Chondrocyte (in vitro differentiated cells): ENCODE results near the gene TPPP. TPM values are rescaled to one million over a fixed set of nuclear protein-coding genes. Genes with fewer than 3 reads are reported as not detected.

ENCODE experiments used
- DNase-seq: peaks from one replicate; pipeline ENCODE4 v3.0.0; 2021; ENCODE audit warnings: mixed read lengths, low spot score
- H3K27ac Mint-ChIP-seq: one replicate; pipeline ENCODE4 v1.8.0; 2021; ENCODE audit warnings: mild to moderate bottlenecking, moderate library complexity, mixed read lengths; ENCODE audit not compliant: unreplicated experiment
- H3K27me3 Mint-ChIP-seq: 2 replicates; pipeline ENCODE4 v1.8.0; 2021; ENCODE audit warnings: low read depth, mixed read lengths
- H3K36me3 Mint-ChIP-seq: 2 replicates; pipeline ENCODE4 v1.8.0; 2021; ENCODE audit warnings: low read depth, mixed read lengths
- H3K4me1 Mint-ChIP-seq: 2 replicates; pipeline ENCODE4 v1.8.0; 2021; ENCODE audit warnings: low read depth, mild to moderate bottlenecking, mixed read lengths
- H3K4me3 Mint-ChIP-seq: one replicate; pipeline ENCODE4 v1.8.0; 2021; ENCODE audit warnings: mild to moderate bottlenecking, moderate library complexity, mixed read lengths; ENCODE audit not compliant: unreplicated experiment
- H3K9me3 Mint-ChIP-seq: 2 replicates; pipeline ENCODE4 v1.8.0; 2021; ENCODE audit warnings: low read depth, mixed read lengths
- total RNA-seq: library from RNA; stranded (reverse); gene quantifications from 3 replicates; pipeline ENCODE4 v1.2.1, GENCODE V29; 2021
- TF ChIP-seq, protein P1 (sequence below): fragments of 200-600 bp; sonication (generic); IDR thresholded peaks from 2 replicates; pipeline ENCODE4 v1.5.0; 2021; ENCODE audit warnings: antibody characterized with exemption, mild to moderate bottlenecking, moderate library complexity

Gene TPPP
- total RNA-seq, 1 donor from 2014 or later, result 0.70 TPM

DNA sequence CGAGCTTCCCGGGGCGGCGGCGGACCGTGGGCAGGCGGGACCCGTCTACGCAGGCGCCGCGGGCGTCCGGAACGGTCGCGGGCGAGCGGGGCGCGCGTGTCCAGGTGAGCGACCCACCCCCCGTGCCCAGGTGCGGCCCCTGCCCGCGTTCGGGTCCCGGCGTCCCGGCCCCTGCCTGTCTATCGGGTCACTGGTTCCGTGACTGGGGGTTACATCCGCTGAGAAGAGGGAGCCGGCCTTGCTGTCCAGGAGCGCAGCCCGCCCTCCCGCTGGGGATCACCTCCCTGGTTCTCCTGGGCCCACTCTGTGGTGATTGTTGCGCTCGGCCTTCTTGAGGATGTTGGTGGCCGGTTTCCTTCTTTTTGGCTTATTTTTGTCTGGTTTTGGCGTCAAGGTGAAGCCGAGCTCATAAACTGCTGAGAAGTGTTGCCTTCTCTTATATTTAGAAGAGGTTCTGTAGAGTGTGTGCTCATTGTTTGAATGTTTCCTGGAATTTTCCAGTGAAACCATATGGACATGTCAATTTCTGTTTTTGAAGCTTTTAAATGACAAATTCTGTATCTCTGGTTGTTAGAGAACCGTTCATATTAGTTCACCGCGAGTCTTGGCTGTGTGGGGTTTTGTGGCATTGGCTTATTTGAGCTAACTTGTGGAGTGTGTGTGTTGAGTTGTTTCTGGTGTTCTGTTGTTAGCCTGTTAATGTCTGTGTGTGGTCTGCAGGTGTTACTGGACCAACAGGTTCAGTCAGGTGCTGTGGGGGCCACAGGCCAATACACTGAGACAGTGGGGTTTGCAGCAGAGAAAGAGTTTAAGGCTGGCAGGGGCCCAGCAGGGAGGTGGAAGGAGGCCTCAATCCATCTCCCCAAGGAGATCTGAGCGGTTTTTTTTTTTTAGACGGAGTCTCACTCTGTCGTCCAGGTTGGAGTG, 80.4 kb downstream of the TPPP start:
- Mint-ChIP-seq H3K27me3 (no peaks in the 10 kb centered on the region), H3K36me3 (peaks cover 1% of the 10 kb centered on the region), H3K4me1 (peaks cover 13% of the 10 kb centered on the region), H3K9me3 (peaks cover 5% of the 10 kb centered on the region), H3K27ac (no peak overlapping the region), H3K4me3 (peak overlapping the region; percentile 84)
- TF ChIP-seq, protein P1, sequence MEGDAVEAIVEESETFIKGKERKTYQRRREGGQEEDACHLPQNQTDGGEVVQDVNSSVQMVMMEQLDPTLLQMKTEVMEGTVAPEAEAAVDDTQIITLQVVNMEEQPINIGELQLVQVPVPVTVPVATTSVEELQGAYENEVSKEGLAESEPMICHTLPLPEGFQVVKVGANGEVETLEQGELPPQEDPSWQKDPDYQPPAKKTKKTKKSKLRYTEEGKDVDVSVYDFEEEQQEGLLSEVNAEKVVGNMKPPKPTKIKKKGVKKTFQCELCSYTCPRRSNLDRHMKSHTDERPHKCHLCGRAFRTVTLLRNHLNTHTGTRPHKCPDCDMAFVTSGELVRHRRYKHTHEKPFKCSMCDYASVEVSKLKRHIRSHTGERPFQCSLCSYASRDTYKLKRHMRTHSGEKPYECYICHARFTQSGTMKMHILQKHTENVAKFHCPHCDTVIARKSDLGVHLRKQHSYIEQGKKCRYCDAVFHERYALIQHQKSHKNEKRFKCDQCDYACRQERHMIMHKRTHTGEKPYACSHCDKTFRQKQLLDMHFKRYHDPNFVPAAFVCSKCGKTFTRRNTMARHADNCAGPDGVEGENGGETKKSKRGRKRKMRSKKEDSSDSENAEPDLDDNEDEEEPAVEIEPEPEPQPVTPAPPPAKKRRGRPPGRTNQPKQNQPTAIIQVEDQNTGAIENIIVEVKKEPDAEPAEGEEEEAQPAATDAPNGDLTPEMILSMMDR, result no peak
- no peak for DNase-seq

DNA sequence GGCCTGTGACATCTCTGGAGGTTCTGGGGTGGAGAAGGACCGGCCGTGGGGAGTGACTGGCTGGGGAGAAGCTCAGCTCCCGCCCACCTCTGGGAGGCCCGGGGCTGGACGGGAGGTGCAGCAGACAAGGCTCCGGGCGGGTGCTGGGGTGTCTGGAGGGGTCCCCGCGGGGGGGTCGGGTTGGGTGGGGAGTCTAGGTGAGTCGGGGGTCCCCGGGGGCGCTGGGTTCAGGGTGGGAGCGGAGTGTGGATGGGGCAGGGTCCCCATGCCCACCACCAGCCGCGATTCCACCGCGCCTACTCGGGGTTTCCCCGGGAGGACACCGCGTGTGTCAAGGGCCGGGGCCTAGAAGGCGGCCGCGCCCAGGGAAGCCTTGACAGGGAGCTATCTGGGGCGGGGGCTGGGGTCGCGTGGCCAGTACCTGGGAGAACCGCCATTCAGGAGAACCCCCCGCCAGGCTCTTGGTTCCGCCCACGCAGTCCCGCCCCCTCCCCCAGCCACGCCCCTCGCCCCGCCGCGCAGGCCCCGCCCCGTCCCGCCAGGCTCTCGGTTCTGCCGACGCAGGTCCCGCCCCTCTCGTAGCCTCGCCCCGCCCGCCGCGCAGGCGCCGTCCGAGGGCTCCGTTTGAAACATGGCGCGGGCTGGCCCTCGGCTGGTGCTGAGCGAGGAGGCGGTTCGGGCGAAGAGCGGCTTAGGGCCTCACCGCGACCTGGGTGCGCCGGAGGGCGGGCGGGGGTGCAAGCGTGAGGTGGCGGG, 81.2 kb downstream of the TPPP start, which contains the start of gene CEP72:
Gene CEP72 (plus strand): TSS at position 610 of the 756 bp plus-strand sequence. CDS start 22 bp downstream, at position 632.
- Mint-ChIP-seq H3K4me3 (peak within 1 kb of the TSS; percentile 84), H3K4me1 (peaks cover 13% of the 10 kb centered on the region), H3K27me3 (no peaks in the 10 kb centered on the region), H3K9me3 (peaks cover 5% of the 10 kb centered on the region), H3K36me3 (peaks cover 1% of the 10 kb centered on the region), H3K27ac (no peak within 1 kb of the TSS)
- TF ChIP-seq, protein P1, result no peak
- DNase-seq, result no peak

GRCh38 chr5:610744-611730, 82.1 kb downstream of the TPPP start:
- no peak overlapping the region for H3K27ac Mint-ChIP-seq

DNA sequence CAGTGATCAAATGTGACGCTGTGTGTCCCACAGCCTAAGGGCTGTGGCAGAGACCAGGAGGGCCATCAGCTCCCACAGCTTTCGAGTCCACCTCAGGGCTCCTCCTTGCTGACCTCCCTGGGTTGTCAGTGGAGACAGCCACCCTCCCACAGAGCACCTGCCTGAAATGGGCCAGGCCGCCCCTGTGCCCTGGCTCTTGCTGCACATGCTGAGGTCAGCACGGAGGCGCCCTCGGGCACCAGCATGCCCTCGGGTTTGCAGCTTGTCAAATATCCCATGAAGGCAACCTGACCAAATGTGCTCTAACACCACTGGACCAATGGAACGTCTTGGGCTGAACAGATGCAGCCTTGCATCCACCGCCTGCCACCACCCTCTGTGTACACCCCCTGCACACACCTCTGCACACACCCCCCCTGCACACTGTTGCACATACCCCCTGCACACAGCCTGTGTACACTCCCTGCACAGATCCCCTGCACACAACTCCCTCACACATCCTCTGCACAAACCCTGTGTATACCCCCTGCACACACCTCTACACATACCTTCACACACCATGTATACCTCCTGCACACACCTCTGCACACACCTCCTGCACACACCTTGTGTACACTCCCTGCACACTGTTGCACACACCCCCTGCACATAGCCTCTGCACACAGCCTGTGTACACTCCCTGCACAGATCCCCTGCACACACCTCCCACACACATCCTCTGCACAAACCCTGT, 83.0 kb downstream of the TPPP start:
- TF ChIP-seq, protein P1, result no peak
- DNase-seq, result no peak
- H3K27me3 Mint-ChIP-seq, result peaks cover 2% of the 10 kb centered on the region
- no peaks in the 10 kb centered on the region for H3K9me3 Mint-ChIP-seq
- H3K36me3 Mint-ChIP-seq, result no peaks in the 10 kb centered on the region
- peaks cover 13% of the 10 kb centered on the region for H3K4me1 Mint-ChIP-seq
- H3K27ac Mint-ChIP-seq, result no peak overlapping the region
- no peak overlapping the region for H3K4me3 Mint-ChIP-seq

More at GRCh38 chr5:610744-611730, 82.1 kb downstream of the TPPP start:
- Mint-ChIP-seq H3K4me3 (peak overlapping the region; percentile 69), H3K27me3 (no peaks in the 10 kb centered on the region), H3K36me3 (no peaks in the 10 kb centered on the region), H3K9me3 (peaks cover 5% of the 10 kb centered on the region), H3K4me1 (peaks cover 13% of the 10 kb centered on the region)
- TF ChIP-seq, protein P1, result no peak
- DNase-seq, result no peak

Other genes starting within 250 kb of the TPPP start
- 0.95 to 1.4 TPM (median 1.1 TPM) in 3 replicates for gene SLC9A3, start 168.9 kb downstream of the TPPP start, total RNA-seq
- gene CEP72, start 81.0 kb downstream of the TPPP start, total RNA-seq, result 2.7 to 4.5 TPM (median 3.3 TPM) in 3 replicates
- 0.17 TPM in 1 of 3 replicates, not detected in the others for gene ZDHHC11B, start 91.4 kb upstream of the TPPP start, total RNA-seq
- gene ZDHHC11, start 157.6 kb upstream of the TPPP start, total RNA-seq, result 1.9 to 4.7 TPM (median 2.3 TPM) in 3 replicates
- 26.5 to 30.4 TPM (median 30.1 TPM) in 3 replicates for gene BRD9, start 199.4 kb upstream of the TPPP start, total RNA-seq
- 4.9 to 8.1 TPM (median 6.4 TPM) in 3 replicates for gene TRIP13, start 199.5 kb upstream of the TPPP start, total RNA-seq